ENCODE data around the gene OR2D3. TPM values are rescaled to one million over a fixed set of nuclear protein-coding genes. Genes with fewer than 3 reads are reported as not detected.

The OR2D3 gene
- total and polyA plus RNA-seq, 9 of the 15 experiments (the other 6 are each of a cell fraction or from before 2014, with no cell fraction given), result 0.42 TPM; not detected in 8

GRCh38 chr11:6926208-6927029 lies 5.6 kb downstream of the OR2D3 start, which contains the start of gene ZNF215 (continued):
- TF ChIP-seq ZNF592 (IDR thresholded peaks at IDR 0.05), result no peak
- TF ChIP-seq ZNF140 (CRISPR knock-in tag; IDR thresholded peaks at IDR 0.05), result no peak
- no peak for TF ChIP-seq SREBF2 (CRISPR knock-in tag; IDR thresholded peaks at IDR 0.05)
- TF ChIP-seq E2F5 (CRISPR knock-in tag; IDR thresholded peaks at IDR 0.05), result no peak
- TF ChIP-seq MBD1 (CRISPR knock-in tag; IDR thresholded peaks at IDR 0.05), result no peak
- TF ChIP-seq TAF1 (IDR thresholded peaks at IDR 0.05; ENCODE audit: control insufficient read depth, extremely low read depth, insufficient read depth, low read length, severe bottlenecking), result peak; percentile 59
- TF ChIP-seq GMEB1 (CRISPR knock-in tag; IDR thresholded peaks at IDR 0.05), result no peak
- no peak for TF ChIP-seq PTRF (tag; IDR thresholded peaks at IDR 0.05)
- TF ChIP-seq KDM4B (IDR thresholded peaks at IDR 0.05; ENCODE audit: borderline replicate concordance in 2 of 2, low read depth in 1 of 2), result no peak
- no peak for TF ChIP-seq RFX7 (CRISPR knock-in tag; IDR thresholded peaks at IDR 0.05)
- no peak for TF ChIP-seq RBM14 (IDR thresholded peaks at IDR 0.05; ENCODE audit: borderline replicate concordance, insufficient read depth, low read depth, low read length)
- no peak for TF ChIP-seq ZNF707 (CRISPR knock-in tag; conservative IDR thresholded peaks at IDR 0.05)
- no peak for TF ChIP-seq ZNF280B (CRISPR knock-in tag; IDR thresholded peaks at IDR 0.05)
